AG04449 (cell line): ENCODE measurements around the gene TOLLIP.

Experiments used
- CTCF ChIA-PET: fragments of 350-600 bp; formaldehyde crosslinking; extraction: SDS; loops from one replicate; lab custom pipeline; 2021; ENCODE audit warnings: antibody characterized with exemption; lab: Yijun Ruan, JAX
- POLR2A ChIA-PET: fragments of 400-600, 350-600 bp; formaldehyde crosslinking; extraction: SDS; loops from one replicate; lab custom pipeline; 2020; ENCODE audit warnings: antibody characterized with exemption, inconsistent platforms; lab: Yijun Ruan, JAX
- DNase-seq: peaks from one replicate; pipeline ENCODE4 v3.0.0-alpha.2; 2010; ENCODE audit warnings: low read depth, low spot score
- H3K4me3 ChIP-seq: 2 replicates; pipeline ENCODE4 v1.5.1; 2011; ENCODE audit warnings: low read depth, mild to moderate bottlenecking, control low read depth, low read length
- TF ChIP-seq, protein P1 (sequence below): IDR thresholded peaks from one replicate; pipeline ENCODE4 v1.5.1; 2011; ENCODE audit warnings: mild to moderate bottlenecking, moderate library complexity, low read length, control low read depth, inconsistent platforms; ENCODE audit not compliant: insufficient read depth; ENCODE audit errors: missing control alignments

The TOLLIP gene

GRCh38 chr11:1229471-1230120 lies 79.8 kb downstream of the TOLLIP start:
- ChIA-PET POLR2A (no interaction called here), CTCF (interaction anchor here (1.5 kb wide), 1 partner anchor 345 kb away, joined by 4 read pairs; no protein-coding TSS in a partner anchor)
- TF ChIP-seq, protein P1, sequence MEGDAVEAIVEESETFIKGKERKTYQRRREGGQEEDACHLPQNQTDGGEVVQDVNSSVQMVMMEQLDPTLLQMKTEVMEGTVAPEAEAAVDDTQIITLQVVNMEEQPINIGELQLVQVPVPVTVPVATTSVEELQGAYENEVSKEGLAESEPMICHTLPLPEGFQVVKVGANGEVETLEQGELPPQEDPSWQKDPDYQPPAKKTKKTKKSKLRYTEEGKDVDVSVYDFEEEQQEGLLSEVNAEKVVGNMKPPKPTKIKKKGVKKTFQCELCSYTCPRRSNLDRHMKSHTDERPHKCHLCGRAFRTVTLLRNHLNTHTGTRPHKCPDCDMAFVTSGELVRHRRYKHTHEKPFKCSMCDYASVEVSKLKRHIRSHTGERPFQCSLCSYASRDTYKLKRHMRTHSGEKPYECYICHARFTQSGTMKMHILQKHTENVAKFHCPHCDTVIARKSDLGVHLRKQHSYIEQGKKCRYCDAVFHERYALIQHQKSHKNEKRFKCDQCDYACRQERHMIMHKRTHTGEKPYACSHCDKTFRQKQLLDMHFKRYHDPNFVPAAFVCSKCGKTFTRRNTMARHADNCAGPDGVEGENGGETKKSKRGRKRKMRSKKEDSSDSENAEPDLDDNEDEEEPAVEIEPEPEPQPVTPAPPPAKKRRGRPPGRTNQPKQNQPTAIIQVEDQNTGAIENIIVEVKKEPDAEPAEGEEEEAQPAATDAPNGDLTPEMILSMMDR = no peak
- H3K4me3 ChIP-seq = no peak overlapping the region
- no peak for DNase-seq

DNA sequence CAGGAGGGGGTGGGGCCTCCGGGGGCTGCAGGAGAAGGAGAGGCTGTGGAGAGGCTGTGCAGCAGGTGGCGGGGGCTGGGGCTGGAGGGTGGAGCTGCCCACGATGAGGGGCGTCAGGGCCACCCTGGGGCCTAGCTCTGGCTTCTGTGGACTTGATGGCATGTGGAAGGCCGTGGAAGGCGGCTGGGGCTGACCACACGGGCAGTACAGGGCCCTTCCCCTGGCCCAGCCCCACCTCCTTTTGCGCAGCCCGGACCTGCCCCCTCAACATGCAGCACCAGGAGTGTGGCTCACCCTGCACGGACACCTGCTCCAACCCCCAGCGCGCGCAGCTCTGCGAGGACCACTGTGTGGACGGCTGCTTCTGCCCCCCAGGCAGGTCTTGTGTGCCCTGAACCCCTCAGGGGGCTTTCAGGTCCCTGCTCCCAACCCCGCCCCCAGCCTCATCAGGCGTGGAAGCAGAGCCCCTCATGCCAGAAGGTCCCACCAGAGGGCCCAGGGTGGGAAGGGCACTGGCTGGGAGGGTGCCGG lies 80.4 kb downstream of the TOLLIP start:
- ChIA-PET CTCF (no interaction called here), POLR2A (no interaction called here)
- TF ChIP-seq, protein P1 = no peak
- no peak for DNase-seq
- H3K4me3 ChIP-seq = no peak overlapping the region

DNA sequence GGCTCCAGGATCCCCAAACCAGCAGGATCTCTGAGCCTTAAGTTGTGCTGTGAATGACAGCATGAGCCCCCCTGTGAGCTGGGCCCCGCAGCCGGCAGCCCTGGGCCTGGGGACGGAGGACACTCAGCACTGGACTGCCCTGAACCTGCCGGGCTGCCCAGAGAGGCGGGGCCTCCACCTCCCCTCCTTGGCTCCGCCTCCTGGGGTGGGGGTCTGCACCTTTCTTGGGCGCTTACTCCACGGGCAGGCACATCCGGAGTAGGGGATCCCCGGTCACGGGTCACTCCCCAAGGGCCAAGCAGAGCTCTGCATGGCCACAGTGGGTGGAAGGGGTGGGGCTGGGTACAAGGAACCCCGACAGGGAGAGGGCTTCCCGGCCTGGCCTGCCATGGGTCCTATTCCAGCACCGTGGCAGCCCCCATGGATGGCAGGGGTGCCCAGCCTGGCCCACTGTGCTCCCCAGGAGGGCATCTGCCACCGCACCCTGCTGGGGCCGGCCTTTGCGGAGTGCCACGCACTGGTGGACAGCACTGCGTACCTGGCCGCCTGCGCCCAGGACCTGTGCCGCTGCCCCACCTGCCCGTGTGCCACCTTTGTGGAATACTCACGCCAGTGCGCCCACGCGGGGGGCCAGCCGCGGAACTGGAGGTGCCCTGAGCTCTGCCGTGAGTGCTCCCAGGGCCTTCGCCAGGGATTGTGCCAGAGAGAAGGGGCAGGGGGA lies 81.2 kb downstream of the TOLLIP start:
- CTCF ChIA-PET = no interaction called here
- TF ChIP-seq, protein P1 = no peak
- no peak overlapping the region for H3K4me3 ChIP-seq
- no peak for DNase-seq
- POLR2A ChIA-PET = no interaction called here

DNA sequence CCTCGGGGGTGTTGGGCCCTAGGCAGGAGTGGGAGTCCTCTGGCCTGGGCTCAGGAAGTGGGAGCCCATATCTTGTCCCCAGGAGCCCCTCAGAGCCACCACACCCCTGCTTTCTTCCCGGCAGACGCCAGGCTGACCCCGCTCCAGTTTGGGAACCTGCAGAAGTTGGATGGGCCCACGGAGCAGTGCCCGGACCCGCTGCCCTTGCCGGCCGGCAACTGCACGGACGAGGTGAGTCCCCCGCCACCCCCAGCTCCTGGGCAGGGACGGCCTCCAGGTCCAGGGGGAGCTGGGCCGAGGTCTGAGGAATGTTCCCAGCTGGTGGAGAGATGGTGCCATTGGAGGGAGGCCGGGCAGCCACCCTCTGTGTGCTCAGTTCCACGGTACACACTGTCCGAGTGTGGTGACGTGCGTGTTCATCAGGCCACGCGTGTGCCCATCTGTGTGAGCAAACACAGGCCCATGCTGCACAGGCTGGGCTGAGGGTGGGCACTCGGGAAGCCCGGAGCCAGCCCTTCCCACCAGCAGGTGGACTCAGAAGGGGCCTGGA lies 81.8 kb downstream of the TOLLIP start:
- POLR2A ChIA-PET = no interaction called here
- CTCF ChIA-PET = no interaction called here
- no peak for DNase-seq
- TF ChIP-seq, protein P1 = no peak
- no peak overlapping the region for H3K4me3 ChIP-seq

DNA sequence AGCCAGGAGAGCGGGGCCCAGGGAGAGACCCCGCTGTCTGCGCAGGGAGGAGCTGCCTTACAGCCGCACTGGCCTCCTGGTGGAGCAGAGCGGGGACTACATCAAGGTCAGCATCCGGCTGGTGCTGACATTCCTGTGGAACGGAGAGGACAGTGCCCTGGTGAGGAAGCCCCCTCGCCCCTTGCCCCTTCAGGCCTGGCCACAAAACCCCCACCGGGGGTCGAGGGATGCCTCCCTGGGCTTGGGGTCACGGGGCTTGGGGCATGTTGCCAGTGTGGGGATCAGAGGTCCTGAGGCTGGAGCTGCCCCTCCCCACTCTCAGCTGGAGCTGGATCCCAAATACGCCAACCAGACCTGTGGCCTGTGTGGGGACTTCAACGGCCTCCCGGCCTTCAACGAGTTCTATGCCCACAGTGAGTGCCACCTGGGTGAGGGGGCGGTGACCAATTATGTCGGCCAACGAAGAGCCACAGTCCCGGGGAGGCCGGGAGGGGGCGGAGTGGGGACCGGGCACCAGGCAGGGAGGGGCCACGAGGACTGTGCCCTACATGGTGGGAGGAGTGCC lies 82.4 kb downstream of the TOLLIP start:
- TF ChIP-seq, protein P1 = peak; percentile 38
- POLR2A ChIA-PET = no interaction called here
- CTCF ChIA-PET = no interaction called here

More for the DNA sequence above, 82.4 kb downstream of the TOLLIP start:
- no peak for DNase-seq
- H3K4me3 ChIP-seq = no peak overlapping the region
